ENCODE results near the gene INTS6.

The INTS6 gene

DNA sequence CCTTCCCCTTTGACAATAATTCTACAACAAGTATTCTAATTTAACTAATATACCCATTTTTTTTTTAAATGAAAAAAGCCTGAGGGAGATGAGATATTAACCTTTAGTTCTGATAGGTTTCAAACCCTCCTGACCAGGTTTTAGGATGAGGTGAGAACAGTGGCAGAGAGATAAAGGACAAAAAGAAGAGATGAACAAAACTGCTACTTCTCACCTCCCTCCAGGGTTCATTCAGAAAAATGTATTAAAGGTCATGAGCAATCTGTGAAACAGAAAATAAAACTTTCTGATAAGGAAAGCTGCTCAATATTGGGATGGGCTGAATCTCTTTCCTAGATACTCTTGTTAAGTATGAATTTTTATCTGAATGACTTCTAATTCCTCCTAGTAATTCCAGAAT lies 89.2 kb downstream of the INTS6 start:
- TF ChIP-seq, protein P1, sequence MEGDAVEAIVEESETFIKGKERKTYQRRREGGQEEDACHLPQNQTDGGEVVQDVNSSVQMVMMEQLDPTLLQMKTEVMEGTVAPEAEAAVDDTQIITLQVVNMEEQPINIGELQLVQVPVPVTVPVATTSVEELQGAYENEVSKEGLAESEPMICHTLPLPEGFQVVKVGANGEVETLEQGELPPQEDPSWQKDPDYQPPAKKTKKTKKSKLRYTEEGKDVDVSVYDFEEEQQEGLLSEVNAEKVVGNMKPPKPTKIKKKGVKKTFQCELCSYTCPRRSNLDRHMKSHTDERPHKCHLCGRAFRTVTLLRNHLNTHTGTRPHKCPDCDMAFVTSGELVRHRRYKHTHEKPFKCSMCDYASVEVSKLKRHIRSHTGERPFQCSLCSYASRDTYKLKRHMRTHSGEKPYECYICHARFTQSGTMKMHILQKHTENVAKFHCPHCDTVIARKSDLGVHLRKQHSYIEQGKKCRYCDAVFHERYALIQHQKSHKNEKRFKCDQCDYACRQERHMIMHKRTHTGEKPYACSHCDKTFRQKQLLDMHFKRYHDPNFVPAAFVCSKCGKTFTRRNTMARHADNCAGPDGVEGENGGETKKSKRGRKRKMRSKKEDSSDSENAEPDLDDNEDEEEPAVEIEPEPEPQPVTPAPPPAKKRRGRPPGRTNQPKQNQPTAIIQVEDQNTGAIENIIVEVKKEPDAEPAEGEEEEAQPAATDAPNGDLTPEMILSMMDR (IDR thresholded peaks at IDR 0.05; ENCODE audit: control extremely low read depth, extremely low read depth, low read depth, missing control alignments) = no peak
- DNase-seq (ENCODE audit: extremely low spot score) = no peak
- ChIA-PET POLR2A (no interaction called here), CTCF (interaction anchor here (0.8 to 1.2 kb wide), 2 partner anchors 33 to 66 kb away, joined by 3 read pairs; no protein-coding TSS in a partner anchor)

DNA sequence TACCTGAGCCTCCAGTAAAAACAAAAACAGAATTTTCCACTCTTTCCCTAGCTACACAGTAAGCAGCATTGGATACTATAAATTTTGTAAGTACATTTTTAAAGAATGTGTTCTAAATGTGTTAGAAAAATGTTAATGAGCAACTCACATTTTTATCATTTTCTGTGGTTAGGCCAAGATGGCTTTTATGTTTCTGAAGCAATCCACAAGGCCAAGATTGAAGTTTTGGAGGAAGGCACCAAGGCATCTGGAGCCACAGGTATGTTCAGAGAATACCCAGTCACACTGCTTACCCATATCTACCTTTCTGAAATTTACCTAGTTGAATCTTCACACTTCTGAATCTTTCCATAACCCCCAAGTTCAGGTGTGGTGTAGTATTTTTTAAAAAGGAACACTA lies 91.7 kb downstream of the INTS6 start:
- POLR2A ChIA-PET = no interaction called here
- DNase-seq (ENCODE audit: extremely low spot score) = no peak
- CTCF ChIA-PET = interaction anchor here (1.0 kb wide), 2 partner anchors 19 to 53 kb away, joined by 3 to 4 read pairs; no protein-coding TSS in a partner anchor
- TF ChIP-seq, protein P1 (IDR thresholded peaks at IDR 0.05; ENCODE audit: control extremely low read depth, extremely low read depth, low read depth, missing control alignments) = no peak

DNA sequence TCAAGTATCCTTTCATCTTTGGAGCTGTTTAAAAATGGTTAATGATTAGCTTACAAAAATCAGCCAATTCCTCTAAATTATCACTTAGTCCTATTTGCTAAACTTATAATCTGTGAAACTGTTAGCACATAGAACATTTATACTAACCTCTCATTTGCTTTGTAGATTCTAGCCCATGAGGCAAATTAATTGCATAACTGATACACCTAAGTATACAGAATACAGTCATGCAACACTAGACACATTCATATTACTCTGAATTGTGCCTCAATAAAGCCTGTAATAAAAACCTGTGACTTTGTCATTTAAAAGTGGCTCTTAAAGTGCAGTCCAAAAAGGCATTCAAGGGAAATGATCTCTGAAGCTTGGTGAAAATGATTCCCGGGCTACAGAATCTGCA lies 92.3 kb downstream of the INTS6 start:
- no peak for DNase-seq (ENCODE audit: extremely low spot score)
- ChIA-PET CTCF (interaction anchor here (1.3 kb wide), 1 partner anchor 19 kb away, joined by 4 read pairs; no protein-coding TSS in a partner anchor), POLR2A (no interaction called here)
- TF ChIP-seq, protein P1 (IDR thresholded peaks at IDR 0.05; ENCODE audit: control extremely low read depth, extremely low read depth, low read depth, missing control alignments) = no peak

DNA sequence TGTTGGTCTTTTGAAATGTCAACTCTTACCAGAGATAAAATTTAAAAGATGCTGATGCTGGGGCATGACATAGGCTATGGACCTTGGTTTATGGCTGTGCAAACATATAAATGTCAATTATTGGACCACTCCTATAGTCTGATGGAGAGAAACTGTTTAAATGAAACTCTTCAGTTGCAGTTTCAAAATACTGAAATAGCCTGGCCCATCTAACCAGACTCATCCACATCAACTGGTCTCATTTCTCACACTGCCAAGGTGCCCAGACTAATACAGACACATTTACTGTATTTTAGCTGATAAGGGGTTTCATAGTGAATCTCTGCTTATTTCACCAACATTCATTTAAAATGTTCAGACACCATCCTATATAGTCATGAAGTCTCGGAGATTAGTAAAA lies 93.5 kb downstream of the INTS6 start:
- ChIA-PET POLR2A (no interaction called here), CTCF (interaction anchor here (1.2 to 1.3 kb wide), 2 partner anchors 20 to 40 kb away, joined by 3 to 4 read pairs; no protein-coding TSS in a partner anchor)
- DNase-seq (ENCODE audit: extremely low spot score) = no peak
- TF ChIP-seq, protein P1 (IDR thresholded peaks at IDR 0.05; ENCODE audit: control extremely low read depth, extremely low read depth, low read depth, missing control alignments) = no peak

DNA sequence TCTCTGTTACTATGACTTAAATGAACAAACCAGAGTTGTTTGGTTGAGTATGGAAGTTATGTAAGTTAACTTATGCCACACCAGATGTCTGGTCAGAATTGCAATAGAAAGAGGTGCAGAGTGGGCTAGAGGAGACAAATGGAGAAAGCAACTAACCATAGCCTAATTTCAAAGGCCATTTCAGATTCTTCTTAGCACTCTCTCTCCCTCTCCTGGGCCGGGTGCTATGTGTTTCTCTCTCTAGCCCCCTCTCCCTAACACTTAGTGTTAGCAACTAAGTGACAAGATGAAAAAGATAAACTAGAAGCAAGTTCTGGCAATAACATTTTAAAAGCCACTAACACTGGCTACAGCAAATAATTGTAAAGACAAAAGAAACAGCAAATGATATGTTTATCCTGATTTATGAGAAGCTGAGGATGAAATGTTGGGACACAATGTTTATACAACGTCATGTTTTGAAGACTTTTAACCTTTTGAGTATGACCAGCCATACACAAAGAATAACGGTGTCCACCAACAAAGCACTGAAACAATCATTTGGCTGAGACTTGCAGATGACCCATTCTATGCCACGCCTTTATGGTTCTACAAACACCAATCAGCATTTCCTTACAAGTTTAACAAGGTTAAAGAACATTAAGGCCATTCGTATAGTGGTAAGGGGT lies 94.8 kb downstream of the INTS6 start:
- DNase-seq (ENCODE audit: extremely low spot score) = no peak
- POLR2A ChIA-PET = no interaction called here
- CTCF ChIA-PET = no interaction called here
- TF ChIP-seq, protein P1 (IDR thresholded peaks at IDR 0.05; ENCODE audit: control extremely low read depth, extremely low read depth, low read depth, missing control alignments) = no peak

DNA sequence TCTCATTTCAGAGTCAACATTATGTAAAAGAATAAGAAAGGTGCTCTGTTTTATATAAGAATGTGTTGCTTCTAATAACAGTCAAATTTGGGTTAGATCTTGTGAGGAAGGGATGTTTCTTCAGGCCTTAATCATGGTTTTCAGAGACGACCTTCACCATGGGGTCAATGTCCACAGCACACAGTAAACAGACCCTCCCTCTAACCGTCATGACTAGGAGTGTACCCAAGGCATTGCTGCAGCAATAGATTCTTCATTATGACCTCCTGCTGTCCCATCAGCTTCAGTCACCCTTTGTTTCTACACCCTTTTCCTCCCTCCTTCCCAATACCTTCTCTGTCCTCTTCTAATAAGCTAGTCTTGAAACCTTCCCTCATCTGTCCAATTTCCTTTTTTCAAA lies 97.6 kb downstream of the INTS6 start:
- TF ChIP-seq, protein P1 (IDR thresholded peaks at IDR 0.05; ENCODE audit: control extremely low read depth, extremely low read depth, low read depth, missing control alignments) = no peak
- POLR2A ChIA-PET = interaction anchor here (1.1 kb wide), 1 partner anchor 98 kb away, joined by 3 read pairs; the partner anchor contains the start of gene INTS6
- CTCF ChIA-PET = no interaction called here
- DNase-seq (ENCODE audit: extremely low spot score) = no peak

Measured in GM10248 (cell line).